HG03103 (cell line): ENCODE data around the gene RPH3AL.

Source experiments
- ATAC-seq: cut with Tn5 transposase; IDR thresholded peaks from one replicate; pipeline ENCODE4 v1.9.1; 2021; ENCODE audit warnings: low read depth; ENCODE audit not compliant: unreplicated experiment

RPH3AL gene

GRCh38 chr17:354651-355556 is 2.3 kb upstream of the RPH3AL start:
- ATAC-seq: no peak

GRCh38 chr17:353838-354234 is 1.2 kb upstream of the RPH3AL start:
- ATAC-seq: no peak

- no peak for ATAC-seq
These were observed 718 bp upstream of the RPH3AL start for GRCh38 chr17:353213-353837.

GRCh38 chr17:351875-352420 is 659 bp downstream of the RPH3AL start:
- no peak for ATAC-seq

GRCh38 chr17:351449-351738 is 1.2 kb downstream of the RPH3AL start:
- ATAC-seq: no peak

GRCh38 chr17:350706-351448 is 1.7 kb downstream of the RPH3AL start:
- ATAC-seq: no peak

- no peak for ATAC-seq
These were observed 2.9 kb downstream of the RPH3AL start for GRCh38 chr17:349666-350065.

GRCh38 chr17:348692-349425 is 3.7 kb downstream of the RPH3AL start:
- ATAC-seq: no peak

- ATAC-seq: no peak
These were observed 4.6 kb downstream of the RPH3AL start for GRCh38 chr17:348012-348411.

GRCh38 chr17:347309-347899 is 5.2 kb downstream of the RPH3AL start:
- no peak for ATAC-seq

GRCh38 chr17:345992-346785 is 6.4 kb downstream of the RPH3AL start:
- ATAC-seq: no peak

- no peak for ATAC-seq
These were observed 7.3 kb downstream of the RPH3AL start for GRCh38 chr17:345261-345660.

GRCh38 chr17:343875-344752 is 8.5 kb downstream of the RPH3AL start:
- no peak for ATAC-seq

- no peak for ATAC-seq
These were observed 9.4 kb downstream of the RPH3AL start for GRCh38 chr17:343211-343610.

- no peak for ATAC-seq
These were observed 12.5 kb downstream of the RPH3AL start for GRCh38 chr17:340074-340473.

- no peak for ATAC-seq
These were observed 13.2 kb downstream of the RPH3AL start for GRCh38 chr17:339193-340061.

GRCh38 chr17:338442-339192 is 14.0 kb downstream of the RPH3AL start:
- ATAC-seq: no peak
